HL-60 (cell line): Measurements from ENCODE around the gene EPC1.

Experiments used
- CTCF ChIP-seq: IDR thresholded peaks from one replicate; pipeline ENCODE4 v1.5.1; 2011; ENCODE audit warnings: low read length, control low read depth, inconsistent platforms; ENCODE audit not compliant: insufficient read depth
- POLR2AphosphoS5 ChIP-seq: IDR thresholded peaks from 2 replicates; pipeline ENCODE4 v1.6.1; 2012; ENCODE audit warnings: low read depth
- REST ChIP-seq: IDR thresholded peaks from 2 replicates; pipeline ENCODE4 v1.6.1; 2012; ENCODE audit warnings: low read depth; ENCODE audit not compliant: insufficient replicate concordance
- SPI1 ChIP-seq: IDR thresholded peaks from 2 replicates; pipeline ENCODE4 v1.6.1; 2012; ENCODE audit warnings: low read depth, mild to moderate bottlenecking, borderline replicate concordance

GRCh38 chr10:32321016-32321631, 25.8 kb downstream of the EPC1 start:
- TF ChIP-seq CTCF (no peak), SPI1 (no peak), POLR2AphosphoS5 (no peak), REST (no peak)
